ENCODE data around the gene JADE3.

DNA sequence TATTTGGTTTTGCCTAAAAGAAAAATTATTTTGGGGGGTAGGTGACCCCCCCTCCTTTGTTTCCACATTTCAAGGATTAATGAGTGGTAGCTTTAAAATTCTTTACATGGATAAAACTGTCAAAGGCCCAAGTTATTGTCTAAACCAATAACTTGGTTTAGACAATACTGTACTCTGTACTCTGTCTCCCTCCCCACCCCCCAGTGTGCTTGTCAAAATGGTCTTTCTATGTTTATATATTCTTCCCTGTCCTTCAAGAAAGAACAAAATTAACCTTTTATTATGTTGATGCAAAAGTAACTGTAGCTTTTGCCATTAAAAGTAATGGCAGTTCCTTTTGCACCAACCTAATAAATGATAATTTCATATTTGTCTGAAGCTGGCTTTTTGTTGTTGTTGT, 156.5 kb downstream of the JADE3 start:
- TF ChIP-seq POLR2AphosphoS5 (IDR thresholded peaks at IDR 0.05) (no peak), POLR2A (IDR thresholded peaks at IDR 0.05) (no peak)
- TF ChIP-seq, protein P1, sequence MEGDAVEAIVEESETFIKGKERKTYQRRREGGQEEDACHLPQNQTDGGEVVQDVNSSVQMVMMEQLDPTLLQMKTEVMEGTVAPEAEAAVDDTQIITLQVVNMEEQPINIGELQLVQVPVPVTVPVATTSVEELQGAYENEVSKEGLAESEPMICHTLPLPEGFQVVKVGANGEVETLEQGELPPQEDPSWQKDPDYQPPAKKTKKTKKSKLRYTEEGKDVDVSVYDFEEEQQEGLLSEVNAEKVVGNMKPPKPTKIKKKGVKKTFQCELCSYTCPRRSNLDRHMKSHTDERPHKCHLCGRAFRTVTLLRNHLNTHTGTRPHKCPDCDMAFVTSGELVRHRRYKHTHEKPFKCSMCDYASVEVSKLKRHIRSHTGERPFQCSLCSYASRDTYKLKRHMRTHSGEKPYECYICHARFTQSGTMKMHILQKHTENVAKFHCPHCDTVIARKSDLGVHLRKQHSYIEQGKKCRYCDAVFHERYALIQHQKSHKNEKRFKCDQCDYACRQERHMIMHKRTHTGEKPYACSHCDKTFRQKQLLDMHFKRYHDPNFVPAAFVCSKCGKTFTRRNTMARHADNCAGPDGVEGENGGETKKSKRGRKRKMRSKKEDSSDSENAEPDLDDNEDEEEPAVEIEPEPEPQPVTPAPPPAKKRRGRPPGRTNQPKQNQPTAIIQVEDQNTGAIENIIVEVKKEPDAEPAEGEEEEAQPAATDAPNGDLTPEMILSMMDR (IDR thresholded peaks at IDR 0.05) = no peak
